Stimulated activated CD8-positive, alpha-beta memory T cell treated with anti-CD3 and anti-CD28 coated beads, Interleukin-7, amount 100 ng/mL, for 1 hour (primary cell): ENCODE measurements around the gene AGAP9.
"Not testable (repeated sequence)": the region's sequence is repeated elsewhere in the genome, so short reads cannot be mapped to it uniquely, and the experiment has no call there.

Source experiments
- DNase-seq, 2 donors: peaks; one replicate each; pipeline ENCODE4 v3.0.0-alpha.2; 2020; ENCODE audit warnings: low read depth in 2 of 2

The AGAP9 gene

GRCh38 chr10:47523475-47523874 lies at the start of gene AGAP9:
AGAP9 (minus strand) TSS chr10:47523638; CDS start chr10:47523526, 112 bp downstream.
- DNase-seq = not testable (repeated sequence)

- not testable (repeated sequence) for DNase-seq
Observed at GRCh38 chr10:47571138-47571912, 47.9 kb upstream of the AGAP9 start.

- not testable (repeated sequence) for DNase-seq
Observed at GRCh38 chr10:47566757-47567156, 43.3 kb upstream of the AGAP9 start.

- DNase-seq = not testable (repeated sequence)
Observed at GRCh38 chr10:47566108-47566699, 42.8 kb upstream of the AGAP9 start.

- not testable (repeated sequence) for DNase-seq
Observed at GRCh38 chr10:47565517-47565920, 42.1 kb upstream of the AGAP9 start.

GRCh38 chr10:47564953-47565352 lies 41.5 kb upstream of the AGAP9 start:
- DNase-seq = not testable (repeated sequence)

GRCh38 chr10:47564318-47564717 lies 40.9 kb upstream of the AGAP9 start:
- DNase-seq = not testable (repeated sequence)

GRCh38 chr10:47560452-47560851 lies 37.0 kb upstream of the AGAP9 start:
- not testable (repeated sequence) for DNase-seq

- not testable (repeated sequence) for DNase-seq
Observed at GRCh38 chr10:47559718-47560308, 36.4 kb upstream of the AGAP9 start.

- not testable (repeated sequence) for DNase-seq
Observed at GRCh38 chr10:47558109-47558508, 34.7 kb upstream of the AGAP9 start.

GRCh38 chr10:47557616-47558015 lies 34.2 kb upstream of the AGAP9 start:
- not testable (repeated sequence) for DNase-seq

GRCh38 chr10:47555334-47555733 lies 31.9 kb upstream of the AGAP9 start:
- not testable (repeated sequence) for DNase-seq

- DNase-seq = not testable (repeated sequence)
Observed at GRCh38 chr10:47554552-47554951, 31.1 kb upstream of the AGAP9 start.

GRCh38 chr10:47553860-47554247 lies 30.4 kb upstream of the AGAP9 start:
- not testable (repeated sequence) for DNase-seq

- DNase-seq = peak; percentile 46 to 50
Observed at GRCh38 chr10:47553214-47553859, 29.9 kb upstream of the AGAP9 start.

- peak; percentile 6 for DNase-seq
Observed at GRCh38 chr10:47552719-47553118, 29.3 kb upstream of the AGAP9 start.

GRCh38 chr10:47547286-47547685 lies 23.8 kb upstream of the AGAP9 start:
- DNase-seq = not testable (repeated sequence)

GRCh38 chr10:47536430-47536829 lies 13.0 kb upstream of the AGAP9 start:
- DNase-seq = not testable (repeated sequence)

GRCh38 chr10:47502313-47502712 lies 21.1 kb downstream of the AGAP9 start:
- not testable (repeated sequence) for DNase-seq

- DNase-seq = not testable (repeated sequence)
Observed at GRCh38 chr10:47494226-47494625, 29.2 kb downstream of the AGAP9 start.

- not testable (repeated sequence) for DNase-seq
Observed at GRCh38 chr10:47491600-47491999, 31.8 kb downstream of the AGAP9 start, which contains the start of gene FAM25G. FAM25G (minus strand) TSS chr10:47491700; CDS start chr10:47491674, 26 bp downstream.

GRCh38 chr10:47489630-47490029 lies 33.8 kb downstream of the AGAP9 start:
- not testable (repeated sequence) for DNase-seq
